ENCODE data around the gene CLDN8.

The CLDN8 gene

GRCh38 chr21:30216041-30216723 is at the start of gene CLDN8:
Gene CLDN8, minus strand, starts transcription at chr21:30216097. Its CDS starts 172 bp downstream, at chr21:30215925.
- no peak for DNase-seq

- DNase-seq: no peak
Observed at GRCh38 chr21:30257773-30258172, 41.9 kb upstream of the CLDN8 start.

- DNase-seq: no peak
Observed at GRCh38 chr21:30256100-30256499, 40.2 kb upstream of the CLDN8 start.

- no peak for DNase-seq
Observed at GRCh38 chr21:30255679-30256078, 39.8 kb upstream of the CLDN8 start.

GRCh38 chr21:30251781-30252180 is 35.9 kb upstream of the CLDN8 start:
- DNase-seq: no peak

GRCh38 chr21:30249936-30250335 is 34.0 kb upstream of the CLDN8 start:
- DNase-seq: no peak

- no peak for DNase-seq
Observed at GRCh38 chr21:30248844-30249243, 32.9 kb upstream of the CLDN8 start.

GRCh38 chr21:30245061-30245460 is 29.2 kb upstream of the CLDN8 start:
- DNase-seq: no peak

GRCh38 chr21:30243691-30244090 is 27.8 kb upstream of the CLDN8 start:
- DNase-seq: no peak

- no peak for DNase-seq
Observed at GRCh38 chr21:30240661-30241060, 24.8 kb upstream of the CLDN8 start.

GRCh38 chr21:30238168-30238567 is 22.3 kb upstream of the CLDN8 start:
- DNase-seq: no peak

GRCh38 chr21:30234643-30235042 is 18.7 kb upstream of the CLDN8 start:
- no peak for DNase-seq

GRCh38 chr21:30234050-30234449 is 18.2 kb upstream of the CLDN8 start:
- no peak for DNase-seq

- no peak for DNase-seq
Observed at GRCh38 chr21:30233228-30234020, 17.5 kb upstream of the CLDN8 start.

- DNase-seq: no peak
Observed at GRCh38 chr21:30232011-30232410, 16.1 kb upstream of the CLDN8 start.

- no peak for DNase-seq
Observed at GRCh38 chr21:30227633-30228404, 11.9 kb upstream of the CLDN8 start.

GRCh38 chr21:30227128-30227527 is 11.2 kb upstream of the CLDN8 start:
- DNase-seq: no peak

- no peak for DNase-seq
Observed at GRCh38 chr21:30223596-30223995, 7.7 kb upstream of the CLDN8 start.

GRCh38 chr21:30222724-30223123 is 6.8 kb upstream of the CLDN8 start:
- no peak for DNase-seq

GRCh38 chr21:30211071-30211470 is 4.8 kb downstream of the CLDN8 start:
- DNase-seq: no peak

GRCh38 chr21:30209601-30210000 is 6.3 kb downstream of the CLDN8 start:
- DNase-seq: no peak

- DNase-seq: no peak
Observed at GRCh38 chr21:30207252-30207579, 8.7 kb downstream of the CLDN8 start.

GRCh38 chr21:30206551-30207251 is 9.2 kb downstream of the CLDN8 start:
- DNase-seq: no peak

All from NCI-H187 treated with DMSO at 0.1 percent for 48 hours (cell line).